Amniotic epithelial cell (primary cell): Measurements from ENCODE around the gene DTNA.
A peak's percentile ranks its signal among the peaks of the same experiment; 100 is the strongest.
"Not testable (repeated sequence)": the region's sequence is repeated elsewhere in the genome, so short reads cannot be mapped to it uniquely, and the experiment has no call there.

Experiments used
- DNase-seq: peaks from one replicate; pipeline ENCODE4 v3.0.0-alpha.2; 2010; ENCODE audit warnings: low read depth

Gene DTNA

DNA sequence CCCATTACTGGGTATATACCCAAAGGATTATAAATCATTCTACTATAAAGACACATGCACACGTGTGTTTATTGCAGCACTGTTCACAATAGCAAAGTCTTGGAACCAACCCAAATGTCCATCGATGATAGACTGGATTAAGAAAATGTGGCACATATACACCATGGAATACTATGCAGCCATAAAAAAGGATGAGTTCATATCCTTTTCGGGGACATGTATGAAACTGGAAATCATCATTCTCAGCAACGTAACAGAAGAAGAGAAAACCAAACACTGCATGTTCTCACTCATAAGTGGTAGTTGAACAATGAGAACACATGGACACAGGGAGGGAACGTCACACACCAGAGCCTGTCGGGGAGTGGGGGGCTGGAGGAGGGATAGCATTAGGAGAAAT is 15.6 kb downstream of the DTNA start:
- DNase-seq = not testable (repeated sequence)

DNA sequence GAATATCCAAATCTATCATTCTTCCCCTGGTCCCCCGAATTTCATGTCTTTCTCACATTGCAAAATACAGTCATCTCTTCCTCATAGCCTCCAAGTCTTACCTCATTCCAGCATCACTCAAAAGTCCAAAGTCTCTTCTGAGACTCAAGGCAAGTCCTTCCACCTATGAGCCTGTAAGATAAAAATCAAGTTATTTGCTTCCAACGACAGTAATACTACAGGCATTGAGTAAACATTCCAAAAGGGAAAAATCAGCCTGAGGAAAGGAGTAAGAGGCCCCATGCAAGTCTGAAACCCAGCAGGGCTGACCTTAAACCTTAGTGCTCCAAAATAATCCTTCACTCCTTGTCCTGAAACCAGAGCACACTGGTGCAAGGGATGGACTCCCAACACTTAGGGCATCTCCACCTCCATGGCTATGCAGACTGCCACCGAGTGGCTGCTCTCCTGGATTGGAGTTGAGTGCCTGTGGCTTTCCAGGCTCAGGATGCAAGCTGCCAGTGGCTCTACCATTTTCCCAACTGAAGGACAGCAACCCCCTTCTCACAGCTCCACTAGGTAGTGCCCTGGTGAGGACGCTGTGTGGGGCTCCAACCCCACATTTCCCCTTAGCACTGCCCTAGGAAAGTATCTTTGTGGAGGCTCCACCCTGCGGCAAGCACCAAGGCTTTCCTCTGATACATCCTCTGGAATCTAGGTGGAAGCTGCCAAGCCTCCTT is 16.3 kb downstream of the DTNA start:
- DNase-seq = no peak

- peak; percentile 64 for DNase-seq
Measured at GRCh38 chr18:34729264-34729663, 19.2 kb downstream of the DTNA start.

DNA sequence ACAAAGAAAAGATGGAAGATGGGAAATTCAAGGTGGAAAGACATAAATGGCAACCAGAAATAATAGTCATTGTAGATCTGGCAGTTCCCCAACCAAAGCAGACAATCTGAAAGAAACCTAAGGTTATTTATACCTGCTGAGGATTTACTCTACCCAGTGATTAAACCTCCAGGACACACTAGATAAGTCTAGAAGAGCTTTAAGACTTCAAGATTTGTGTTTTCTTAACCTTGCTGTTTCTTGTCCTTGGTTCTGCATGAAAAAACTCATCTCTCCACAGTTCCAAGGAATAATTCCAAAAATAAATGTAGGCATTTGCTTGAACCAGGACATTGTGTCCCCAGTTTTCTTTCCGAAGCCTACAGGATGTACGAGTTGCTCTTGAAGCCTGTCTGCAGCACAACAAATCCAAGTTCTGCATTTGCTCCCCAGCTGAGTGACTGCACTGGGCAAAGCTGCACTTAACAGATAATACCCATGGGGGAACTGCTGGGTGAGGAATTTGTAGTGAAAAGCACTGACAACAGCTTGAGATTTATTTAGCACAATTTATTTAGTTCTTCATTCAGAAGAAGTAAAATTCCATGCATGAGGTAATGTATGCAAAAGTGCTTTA is 19.8 kb downstream of the DTNA start:
- no peak for DNase-seq

DNA sequence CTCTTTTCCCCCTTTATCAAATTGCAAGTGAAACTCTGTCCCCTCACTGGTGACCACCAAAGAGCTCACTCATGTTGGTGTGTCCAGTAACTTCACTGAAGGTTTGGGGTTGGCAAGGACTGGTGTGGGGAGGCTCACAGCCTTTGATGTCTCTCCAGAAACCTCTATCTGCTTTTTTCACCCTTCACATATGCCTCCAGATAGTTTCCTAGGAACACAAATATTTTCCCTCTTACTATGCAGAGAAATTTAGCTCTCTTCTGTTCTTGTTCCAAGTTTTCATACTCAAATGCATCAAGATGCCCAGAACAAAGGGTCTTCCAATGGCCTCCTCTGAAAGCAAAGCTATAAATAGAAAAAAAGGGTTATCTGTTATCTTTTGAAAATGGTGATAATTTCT is 20.7 kb downstream of the DTNA start:
- DNase-seq = peak; percentile 29

GRCh38 chr18:34734056-34734455 is 24.0 kb downstream of the DTNA start:
- no peak for DNase-seq

- DNase-seq = peak; percentile 40
Measured at GRCh38 chr18:34734526-34734925, 24.4 kb downstream of the DTNA start.

DNA sequence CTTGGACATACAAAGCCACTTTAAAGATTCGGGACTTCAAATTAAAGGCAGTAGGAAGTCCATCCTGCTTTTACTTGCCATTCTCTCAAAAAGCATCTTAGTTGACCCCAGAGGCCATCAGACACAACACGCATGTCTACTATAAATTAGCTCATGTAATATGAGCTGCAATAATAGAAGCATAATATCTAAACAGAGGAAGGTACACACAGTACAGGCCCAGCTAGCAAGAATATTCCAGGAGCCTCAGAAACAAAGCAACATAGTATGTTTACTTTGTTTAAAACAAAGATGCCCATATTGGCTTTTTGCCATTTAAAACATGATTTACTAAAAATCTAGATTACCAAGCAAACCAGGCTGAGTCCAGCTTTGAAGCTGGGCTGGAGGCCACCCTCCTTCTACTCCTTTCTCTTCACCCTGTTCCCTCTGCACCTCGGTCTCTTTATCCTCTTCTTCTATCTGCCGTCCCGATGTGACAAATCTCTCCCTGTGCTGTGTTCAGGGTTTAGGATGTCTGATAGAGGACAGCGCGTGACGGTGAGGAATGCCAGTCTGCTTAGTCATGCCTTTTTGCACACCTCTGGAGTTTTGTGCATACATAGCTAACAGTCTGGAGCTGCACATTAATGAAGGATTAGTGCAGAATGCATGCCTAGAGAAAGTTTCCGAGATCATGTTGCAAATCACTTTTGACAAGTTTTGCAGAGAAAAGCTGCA is 28.2 kb downstream of the DTNA start:
- peak; percentile 38 for DNase-seq

DNA sequence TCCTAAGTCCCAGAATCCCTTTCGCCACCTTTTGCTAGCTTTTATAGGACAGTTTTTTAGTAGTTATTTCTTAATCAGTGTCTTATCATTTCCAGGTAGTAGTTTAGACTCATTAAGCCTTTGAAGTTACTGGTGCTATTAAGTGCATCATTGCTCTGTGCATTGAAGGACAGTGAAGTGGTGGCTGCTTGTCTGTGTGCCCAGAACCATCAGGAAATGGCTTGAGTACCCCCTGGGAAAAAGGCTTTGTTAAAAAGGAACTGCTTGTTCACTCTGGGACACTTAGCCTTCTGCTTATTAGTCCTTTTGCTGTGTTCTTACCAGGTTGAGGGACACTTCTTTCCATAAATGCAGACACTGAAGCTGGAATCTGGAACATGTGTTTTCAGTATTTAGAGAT is 30.0 kb downstream of the DTNA start:
- no peak for DNase-seq

- no peak for DNase-seq
Measured at GRCh38 chr18:34740724-34741123, 30.6 kb downstream of the DTNA start.

- no peak for DNase-seq
Measured at GRCh38 chr18:34741401-34741800, 31.3 kb downstream of the DTNA start.

DNA sequence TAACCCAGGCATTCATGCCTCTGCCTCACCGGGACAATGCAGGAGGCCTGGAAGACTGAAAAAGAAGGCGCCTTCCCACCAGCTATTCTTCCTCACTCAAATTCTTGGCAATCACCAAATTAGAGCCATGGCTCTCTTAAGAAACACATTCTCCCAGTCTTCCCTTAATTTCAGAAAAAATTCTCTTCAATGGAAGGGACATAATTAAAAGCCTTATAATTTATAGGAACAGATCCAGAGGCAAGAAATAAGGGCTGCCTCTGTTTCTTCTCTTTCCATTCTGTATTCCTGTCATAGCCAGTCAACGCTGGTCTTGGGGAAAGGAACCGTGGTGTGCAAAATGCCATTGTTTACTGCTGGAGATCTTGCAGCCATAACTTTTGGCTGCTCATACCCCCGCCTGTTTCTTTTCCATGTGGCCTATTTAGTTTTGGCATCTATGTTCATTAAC is 32.8 kb downstream of the DTNA start:
- DNase-seq = no peak

DNA sequence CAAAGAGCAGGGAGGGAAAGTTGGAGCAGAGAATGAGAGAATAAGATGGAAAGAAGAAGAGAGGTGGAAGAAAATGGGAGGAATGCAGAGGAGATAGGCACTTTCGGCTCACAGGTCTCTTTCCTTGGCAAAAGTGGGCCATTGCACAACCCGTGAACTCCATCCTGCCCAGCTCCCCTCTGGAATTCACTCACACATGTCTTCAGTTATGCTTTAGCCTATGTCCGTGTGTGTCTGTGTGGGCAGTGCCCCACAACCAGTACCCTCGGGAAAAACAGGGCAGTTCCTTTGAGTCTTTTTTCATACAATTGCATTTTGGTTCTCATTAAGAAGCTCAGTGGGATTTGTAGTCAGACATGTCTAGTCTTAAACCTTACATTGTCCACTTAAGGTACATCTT is 34.5 kb downstream of the DTNA start:
- DNase-seq = no peak

DNA sequence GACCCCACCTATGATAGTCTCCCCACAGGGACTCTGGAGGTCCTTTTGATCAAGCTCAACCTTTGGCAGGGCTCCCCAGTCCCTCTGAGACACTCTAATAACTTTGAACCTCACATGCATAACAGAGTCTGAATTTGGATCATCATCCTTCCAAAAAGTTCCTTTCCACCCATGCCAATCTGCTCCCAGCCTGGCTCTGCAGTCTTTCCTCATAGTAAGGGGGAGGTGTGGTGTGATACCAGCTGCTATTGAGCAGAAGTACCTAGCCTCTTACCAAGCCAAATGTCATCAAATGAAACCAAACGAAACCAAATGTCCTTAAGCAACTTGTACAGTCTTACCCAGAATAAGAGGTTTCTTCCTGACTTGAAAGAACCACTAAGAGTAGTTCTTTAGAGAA is 36.5 kb downstream of the DTNA start:
- no peak for DNase-seq

- DNase-seq = no peak
Measured at GRCh38 chr18:34749721-34750120, 39.6 kb downstream of the DTNA start.

DNA sequence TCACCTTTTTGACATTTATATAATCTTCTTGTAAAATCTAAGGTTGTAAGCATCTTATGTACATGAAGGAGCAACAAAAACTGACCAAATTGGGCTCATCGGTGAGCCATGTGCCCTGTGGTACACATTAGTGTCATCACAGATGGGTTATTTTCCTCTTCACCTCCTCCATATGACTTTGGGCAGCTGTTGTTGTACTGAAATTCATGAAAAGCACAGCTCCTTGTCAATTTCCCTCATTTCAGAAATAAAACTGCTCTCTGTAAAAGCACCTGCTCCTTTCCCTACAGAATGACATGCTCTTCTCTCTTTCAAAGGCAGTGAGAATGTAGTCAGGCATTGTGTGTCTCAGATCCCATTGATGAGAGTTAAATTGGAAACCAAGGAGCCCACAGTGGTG is 42.0 kb downstream of the DTNA start:
- no peak for DNase-seq

- no peak for DNase-seq
Measured at GRCh38 chr18:34754300-34754699, 44.2 kb downstream of the DTNA start.

DNA sequence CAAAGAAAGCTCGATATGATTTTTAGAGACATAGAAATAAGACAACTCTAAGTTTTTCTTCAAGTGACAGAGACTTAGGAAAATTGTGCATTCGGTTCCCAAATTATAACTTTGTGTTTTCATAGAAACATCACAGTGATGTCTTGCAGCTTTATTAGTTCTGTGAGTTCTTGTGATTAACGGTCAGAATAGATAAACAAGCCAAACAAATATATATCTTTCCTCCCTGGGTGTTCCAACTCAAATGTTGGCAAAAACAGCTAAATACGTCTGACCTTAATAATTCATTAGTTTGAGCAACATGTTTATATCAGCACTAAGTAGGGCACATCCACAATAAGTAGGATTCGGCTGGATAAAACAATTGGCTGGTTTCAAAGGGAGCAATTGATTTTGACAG is 47.6 kb downstream of the DTNA start:
- DNase-seq = no peak

DNA sequence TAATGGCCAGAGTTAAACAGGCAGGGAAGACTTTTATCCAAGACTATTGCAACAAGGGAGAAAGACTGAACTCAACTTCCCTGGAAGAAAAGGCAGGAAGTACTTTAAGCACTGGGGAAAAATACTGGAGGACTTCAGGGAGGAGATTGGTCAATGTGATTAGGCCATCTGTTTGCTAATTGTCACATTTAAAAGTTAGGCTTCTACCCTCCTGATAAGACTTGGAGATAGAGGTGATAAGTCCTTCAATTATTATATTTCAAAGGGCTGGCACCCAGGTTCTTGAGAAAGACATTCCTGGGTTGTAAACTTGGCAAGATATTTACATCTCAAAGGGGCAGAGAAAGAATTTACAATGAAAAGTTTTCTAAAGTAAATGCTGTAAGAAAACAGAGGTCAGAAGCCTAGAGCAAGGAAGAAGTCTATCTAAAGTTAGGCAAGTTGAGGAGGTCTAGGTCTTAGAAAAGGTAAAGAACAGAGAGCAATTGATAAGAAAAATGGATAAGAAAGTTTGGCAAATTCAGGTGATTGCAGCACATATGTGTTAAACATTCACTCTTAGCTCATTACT is 48.4 kb downstream of the DTNA start:
- DNase-seq = no peak

DNA sequence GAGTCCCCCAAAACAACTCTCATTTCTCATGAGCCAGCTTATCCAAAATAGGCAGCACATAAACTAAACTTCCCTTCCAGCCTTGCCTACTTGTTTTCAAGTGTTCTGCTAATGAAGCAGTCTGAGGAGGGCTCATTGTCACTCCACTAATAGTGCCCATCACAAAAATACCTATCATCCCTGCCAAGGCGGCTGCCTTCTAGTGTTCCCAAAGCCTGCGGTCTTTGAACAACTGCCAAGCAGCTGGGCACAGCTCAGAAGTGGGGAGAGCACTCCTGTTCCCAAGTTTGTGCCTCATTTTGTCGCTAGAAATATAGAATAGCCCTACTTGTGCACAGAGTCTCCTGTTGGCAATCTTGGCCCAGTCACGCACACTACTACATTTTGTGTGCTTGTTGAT is 50.3 kb downstream of the DTNA start:
- no peak for DNase-seq

DNA sequence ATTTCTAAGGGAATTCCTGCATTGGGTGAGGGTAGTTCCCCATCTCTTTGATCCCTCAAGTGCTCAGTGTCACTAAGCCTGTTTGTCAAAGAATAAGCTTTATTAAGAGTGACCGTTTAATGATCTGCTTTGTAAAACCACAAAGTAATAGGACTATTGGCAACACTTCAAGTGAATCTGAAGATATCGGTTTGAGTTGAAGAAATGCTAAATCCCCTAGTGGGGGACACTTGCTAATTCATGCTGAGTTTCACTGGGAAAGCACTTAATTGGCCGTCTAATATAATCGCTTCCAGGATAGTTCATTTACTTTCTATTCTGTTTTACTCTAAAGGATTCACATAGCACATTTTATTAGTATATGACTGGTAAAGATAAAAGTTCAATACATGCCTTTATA is 54.4 kb downstream of the DTNA start:
- DNase-seq = no peak

- DNase-seq = peak; percentile 84
Measured at GRCh38 chr18:34767601-34768027, 57.5 kb downstream of the DTNA start.

- DNase-seq = peak; percentile 40
Measured at GRCh38 chr18:34771958-34772357, 61.9 kb downstream of the DTNA start.
